Sciatic nerve (tissue), 2 donors: Measurements from ENCODE around the gene GPD2. TPM values are rescaled to one million over a fixed set of nuclear protein-coding genes. Genes with fewer than 3 reads are reported as not detected.

Experiments used
- ATAC-seq: fragments of 200-7000 bp; cut with Tn5 transposase; one replicate; pipeline ENCODE4 v1.9.1; 2020; ENCODE audit warnings: mild to moderate bottlenecking, moderate library complexity
- DNase-seq: peaks from one replicate; pipeline ENCODE4 v3.0.0-alpha.2; 2020; ENCODE audit warnings: low spot score
- intact Hi-C: fragments of 100-400 bp; cut with DNase I; formaldehyde crosslinking; loops from one replicate; pipeline ENCODE4 v1.14.2; 2022
- total RNA-seq: library from RNA; stranded (reverse); fragmentation: NEBNext Ultra II Directional; extraction: Animal tissue kit (Norgen Biotek cat#: 25700); gene quantifications from one replicate; pipeline ENCODE4 v1.2.1, GENCODE V29; 2021
- donor health status: DM: no; HTN: no; CAD: no.
- donor health status: DM: no; HTN: no; CAD: no.

GPD2 gene
- total RNA-seq, 1 donor from 2014 or later: 56.4 TPM

DNA sequence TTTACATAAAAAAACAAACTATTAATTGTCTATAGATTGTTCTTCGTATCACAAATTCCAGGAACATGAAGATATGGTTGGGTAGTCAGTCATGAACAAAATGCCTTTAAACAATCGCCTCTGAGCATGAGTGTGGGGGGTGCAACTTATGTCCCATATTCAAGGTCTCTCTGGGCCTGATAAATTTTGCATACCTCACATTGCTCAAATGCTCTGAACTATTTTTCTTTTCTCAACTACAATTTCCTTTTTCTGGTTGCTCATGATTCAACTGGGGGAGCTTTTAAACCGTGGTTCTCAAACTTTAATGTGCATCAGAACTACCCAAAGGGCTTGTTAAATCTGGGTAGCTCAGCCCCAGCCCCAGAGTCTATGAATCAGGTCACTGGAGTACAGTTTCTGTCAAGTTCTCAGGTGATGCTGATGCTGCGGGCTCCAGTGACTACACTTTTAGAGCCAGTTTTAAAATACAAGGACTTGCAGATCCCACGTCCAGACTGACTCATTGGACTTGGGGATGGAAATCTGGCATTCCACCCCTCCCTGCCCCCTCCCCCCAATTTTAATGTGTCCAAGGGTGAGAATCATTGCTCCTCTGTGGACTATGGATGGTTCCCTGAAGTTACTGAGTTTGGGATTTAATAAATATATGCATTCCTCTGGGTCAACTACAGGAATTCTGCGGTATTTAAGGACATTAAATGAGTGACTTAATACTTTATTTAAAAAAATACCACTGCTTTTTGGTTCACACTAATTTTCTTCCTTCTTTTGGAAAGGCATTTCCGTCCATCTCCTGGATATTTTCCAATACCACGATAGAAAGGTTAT is 1.5 kb upstream of the GPD2 start:
- no peak for ATAC-seq
- intact Hi-C loops: no loop called here
- no peak for DNase-seq

DNA sequence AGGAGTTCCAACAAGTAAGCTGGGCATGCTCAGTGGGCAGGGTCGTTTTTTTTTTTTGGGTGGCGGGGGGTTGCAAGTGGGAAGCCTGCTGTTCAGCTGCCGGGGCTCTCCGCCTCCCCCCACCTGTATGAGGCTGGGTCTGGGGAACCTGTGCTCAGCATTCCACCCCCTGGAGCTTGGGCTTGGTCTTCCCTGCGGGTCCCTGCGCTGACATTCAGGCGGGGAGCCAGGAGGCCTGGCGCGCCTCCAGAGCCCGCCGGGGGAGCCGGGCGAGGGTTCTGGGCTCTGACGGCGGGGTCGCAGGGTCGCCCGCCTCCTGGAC is 822 bp upstream of the GPD2 start:
- intact Hi-C loops: no loop called here
- ATAC-seq: no peak

DNA sequence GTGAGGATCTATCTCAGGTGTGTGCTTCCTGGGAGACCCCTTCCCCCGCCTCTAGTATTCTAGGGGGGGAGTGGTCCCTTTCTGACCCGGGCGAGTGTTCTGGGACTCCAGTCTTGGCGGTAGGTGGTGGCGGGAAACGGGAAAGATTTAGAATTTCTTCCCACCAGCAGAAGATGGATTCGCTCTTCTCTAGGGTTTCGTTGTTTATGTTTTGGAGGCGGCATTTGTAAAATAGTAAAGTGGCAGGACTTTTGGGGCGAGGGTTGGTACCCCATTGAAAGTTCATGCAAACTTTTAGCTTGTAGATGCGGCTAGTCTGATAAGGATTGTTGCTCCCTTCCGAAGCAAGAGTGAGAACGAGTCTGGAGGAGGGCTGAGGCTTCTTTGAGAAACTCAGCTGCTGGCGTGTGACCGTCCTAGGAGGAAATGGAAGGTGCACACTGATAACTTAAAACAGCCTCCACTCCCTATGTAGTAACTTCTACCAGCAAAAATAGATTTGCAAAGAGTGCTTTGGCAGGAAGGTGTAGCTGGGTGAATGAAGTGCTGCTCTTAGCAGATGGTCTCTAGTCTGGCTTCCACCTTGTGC is 412 bp downstream of the GPD2 start:
- intact Hi-C loops: no loop called here
- ATAC-seq (peak; percentile 29), DNase-seq (no peak)

More for the DNA sequence above, 822 bp upstream of the GPD2 start:
- no peak for DNase-seq

DNA sequence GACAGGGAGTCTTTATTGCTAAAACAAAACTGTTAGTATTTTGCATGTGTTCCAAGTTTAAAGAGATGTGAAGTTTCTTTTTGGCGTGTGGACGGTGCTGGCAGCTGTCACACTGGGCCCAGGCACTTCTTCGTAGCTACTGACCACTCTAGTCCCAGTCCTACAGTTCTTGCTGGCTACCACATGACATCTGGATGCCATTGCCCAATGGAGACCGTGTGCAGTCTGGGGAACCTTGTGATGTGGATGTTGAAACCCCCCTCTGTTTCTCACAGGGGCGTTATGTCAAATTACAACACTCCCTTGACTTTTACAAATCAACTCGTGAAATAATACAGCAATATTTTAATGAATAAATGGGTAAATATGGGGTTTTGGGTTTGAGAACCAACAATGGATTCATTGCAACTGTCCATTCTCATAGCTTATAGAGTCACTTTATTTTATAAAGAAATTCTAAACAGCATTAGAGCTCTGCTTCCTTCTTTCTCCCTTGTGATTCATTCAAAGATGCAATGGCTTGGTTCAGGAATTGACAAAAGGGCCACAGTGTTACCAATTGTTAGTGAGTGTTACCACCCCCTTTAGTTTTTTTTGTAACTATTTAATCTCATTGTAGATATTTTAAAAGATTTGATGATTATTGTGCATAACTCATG is 1.2 kb downstream of the GPD2 start:
- intact Hi-C loops: no loop called here
- ATAC-seq (peak; percentile 74), DNase-seq (peak; percentile 68)

DNA sequence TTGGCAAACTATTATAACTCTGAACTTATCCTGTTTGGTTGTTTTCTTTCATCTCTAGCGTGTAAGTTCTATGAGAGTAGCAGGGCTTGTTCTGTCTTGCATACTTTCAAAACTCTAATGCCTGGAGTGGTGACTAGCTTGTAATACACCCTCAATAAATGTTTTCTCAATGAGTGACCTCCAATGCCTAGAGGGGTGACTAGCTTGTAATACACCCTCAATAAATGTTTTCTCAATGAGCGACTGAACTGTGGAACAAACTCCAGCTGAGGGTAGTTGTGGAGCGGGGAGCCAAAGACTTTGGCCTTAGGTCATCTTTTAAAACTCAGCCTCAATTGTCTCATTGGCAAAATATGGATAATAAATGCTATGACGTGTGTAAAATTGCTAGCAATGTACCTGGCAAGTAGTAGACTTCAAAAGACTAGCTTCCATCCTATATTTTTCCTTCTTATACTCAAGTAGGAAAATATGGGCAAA is 1.8 kb downstream of the GPD2 start:
- intact Hi-C loops: no loop called here
- ATAC-seq (no peak), DNase-seq (no peak)

DNA sequence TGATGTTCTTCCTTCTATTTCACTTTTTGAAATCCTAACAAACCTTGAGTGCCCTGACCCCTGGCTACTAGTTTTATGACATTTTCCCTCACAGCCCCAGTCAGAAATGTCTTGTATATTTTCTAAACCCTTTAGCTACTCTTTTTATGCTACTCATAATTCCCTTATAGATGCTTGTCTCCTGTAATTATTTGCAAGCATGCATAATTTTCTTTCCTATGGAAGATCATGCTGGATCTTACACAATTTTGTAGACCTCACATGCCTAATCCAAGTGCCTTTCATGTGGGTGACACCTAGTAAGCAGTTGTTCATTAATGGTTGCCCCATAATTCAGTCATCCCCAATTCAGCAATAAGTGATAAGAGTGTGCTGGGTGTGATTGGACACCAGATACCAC is 6.9 kb downstream of the GPD2 start:
- ATAC-seq (no peak), DNase-seq (no peak)
- intact Hi-C loops: no loop called here

DNA sequence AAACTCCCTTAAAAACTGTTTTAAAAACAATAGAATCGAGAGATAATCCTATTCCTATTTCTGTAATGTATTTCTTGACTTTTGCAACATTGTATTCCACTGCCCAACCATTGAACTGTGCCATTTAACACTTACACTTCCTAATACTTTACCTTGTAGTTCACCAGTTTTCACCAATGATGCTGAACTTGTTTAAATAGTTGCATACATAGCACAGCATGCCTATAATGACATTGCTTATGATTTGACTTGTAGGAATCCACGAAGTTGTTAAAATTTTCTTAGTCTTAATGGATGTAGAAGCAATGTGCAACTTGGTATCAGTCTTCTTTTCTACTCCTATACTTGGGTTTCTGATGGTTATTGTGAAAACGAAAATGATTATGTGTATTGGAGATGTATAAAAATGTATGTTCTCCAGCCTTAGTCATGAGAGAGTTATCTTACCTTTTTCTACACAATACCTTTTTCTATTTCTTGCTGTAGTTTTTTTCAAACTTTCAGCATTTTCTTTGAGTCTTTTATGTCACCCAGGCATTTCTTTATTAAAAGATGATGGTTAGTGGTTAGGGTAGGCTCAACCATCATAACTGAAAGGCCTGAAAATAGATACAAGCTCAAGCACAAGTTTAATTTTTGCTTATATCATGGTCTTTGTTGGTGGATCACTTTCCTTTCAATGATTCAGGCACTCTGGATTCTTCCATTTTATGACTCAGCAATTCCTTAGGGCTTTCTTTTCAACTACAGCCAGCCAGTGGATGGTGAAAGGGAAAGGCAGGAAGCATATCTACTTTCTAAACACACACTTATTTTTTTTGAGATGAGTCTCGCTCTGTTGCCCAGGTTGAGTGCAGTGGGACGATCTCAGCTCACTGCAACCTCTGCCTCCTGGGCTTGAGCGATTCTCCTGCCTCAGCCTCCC is 9.4 kb downstream of the GPD2 start:
- intact Hi-C loops: no loop called here
- ATAC-seq (peak; percentile 80), DNase-seq (no peak)

DNA sequence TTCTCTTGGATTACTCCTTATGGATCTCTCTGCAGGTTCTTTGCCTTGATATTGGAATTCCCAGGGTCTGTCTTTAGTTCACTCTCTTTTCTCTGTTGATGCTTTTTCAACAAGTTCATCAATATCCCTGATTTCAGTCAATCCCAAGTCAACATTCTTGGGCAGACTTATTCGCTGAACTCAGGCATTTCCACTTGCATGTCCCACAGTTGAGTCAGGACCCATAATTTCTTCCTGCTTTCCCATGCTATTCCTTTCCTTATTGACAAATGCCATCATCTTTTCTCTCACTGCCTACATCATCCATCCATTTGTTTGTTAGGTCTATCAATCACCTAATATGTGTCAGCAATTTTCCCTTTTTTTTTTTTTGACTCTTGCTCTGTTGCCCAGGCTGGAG is 11.6 kb downstream of the GPD2 start:
- no peak for ATAC-seq
- intact Hi-C loops: no loop called here
- DNase-seq: no peak

DNA sequence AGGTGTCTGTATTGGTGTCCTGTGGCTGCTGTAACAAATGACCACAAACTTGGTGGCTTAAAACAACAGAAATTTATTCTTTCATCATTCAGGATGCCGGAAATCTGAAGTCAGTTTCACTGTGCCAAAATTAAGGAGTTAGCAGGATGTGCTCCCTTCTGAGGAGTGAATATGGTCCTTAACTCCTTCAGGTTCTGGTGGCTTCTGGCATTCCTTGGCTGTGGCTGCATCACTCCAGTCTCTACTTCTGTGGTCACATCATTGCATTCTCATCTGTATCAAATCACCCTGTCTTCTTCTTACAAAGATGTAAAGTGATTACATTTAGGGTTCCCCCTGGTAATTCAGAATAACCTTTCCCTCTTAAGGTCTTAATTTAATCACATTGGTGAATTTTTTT is 12.6 kb downstream of the GPD2 start:
- ATAC-seq (no peak), DNase-seq (no peak)
- intact Hi-C loops: no loop called here

DNA sequence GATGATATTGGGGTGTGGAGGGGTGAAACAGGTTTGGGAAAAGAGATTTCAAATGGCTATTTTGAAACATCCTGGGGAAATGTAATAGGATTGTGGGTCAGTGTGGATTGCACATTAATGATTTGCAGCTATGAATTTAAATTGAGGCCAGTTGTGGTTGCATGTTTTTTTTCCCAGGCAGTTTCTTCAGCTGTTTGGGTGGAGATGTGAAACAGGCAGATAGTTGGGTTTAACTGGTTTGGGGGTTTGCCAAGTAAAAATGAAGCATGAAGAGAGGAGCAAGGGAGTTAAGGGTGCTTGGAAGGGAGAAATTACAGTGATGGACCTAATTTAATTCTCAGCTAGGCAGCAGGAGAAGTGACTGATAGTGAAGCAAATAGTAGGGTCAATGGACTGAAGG is 16.8 kb downstream of the GPD2 start:
- ATAC-seq (no peak), DNase-seq (no peak)
- intact Hi-C loops: no loop called here

DNA sequence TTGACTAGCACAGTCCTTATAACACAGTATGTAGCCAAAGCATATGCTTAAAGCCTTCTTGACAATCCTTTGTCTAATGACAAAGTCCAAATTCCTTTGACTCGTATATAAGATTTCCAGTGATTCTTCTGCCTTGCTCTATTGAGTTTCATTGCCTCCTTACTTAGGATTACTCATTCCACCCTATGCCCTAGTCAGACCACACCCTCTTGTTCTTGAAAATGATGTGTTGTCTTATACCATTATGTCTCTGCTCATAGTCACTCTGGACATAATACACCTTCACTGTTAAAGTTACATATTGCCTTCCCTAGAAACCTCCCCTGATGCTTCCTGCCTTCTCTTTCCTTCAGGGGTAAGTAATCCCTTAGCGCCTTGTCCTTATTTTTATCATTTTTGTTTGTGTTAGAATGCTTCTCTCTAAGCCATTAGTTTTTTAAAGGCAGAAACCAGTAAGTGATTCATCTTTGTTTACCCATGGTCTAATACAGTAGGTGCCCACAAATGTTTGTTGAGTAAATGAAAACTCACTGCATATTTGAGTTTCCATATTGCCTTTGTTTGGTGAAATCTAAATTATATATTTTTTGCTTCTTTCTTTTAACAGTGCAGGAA is 19.3 kb downstream of the GPD2 start:
- intact Hi-C loops: no loop called here
- ATAC-seq (no peak), DNase-seq (no peak)

DNA sequence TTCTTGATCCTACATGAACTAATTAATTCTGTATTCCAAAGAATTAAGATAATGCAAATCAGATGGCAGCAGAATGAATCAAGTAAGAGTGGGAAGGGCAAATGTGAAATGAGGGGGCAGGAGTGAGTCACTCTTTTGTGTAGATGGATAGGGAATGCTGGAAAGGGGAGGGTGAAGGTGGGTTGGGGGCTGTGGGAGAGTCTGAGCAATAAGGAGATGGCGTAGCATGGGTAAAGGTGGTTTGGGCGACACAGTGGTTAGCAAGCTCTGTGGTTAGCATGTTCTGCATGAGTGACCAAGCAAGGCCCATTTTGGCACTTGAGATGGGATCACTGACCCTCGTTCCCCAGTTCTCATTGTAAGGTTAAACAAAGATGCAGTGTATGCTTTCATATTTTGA is 20.4 kb downstream of the GPD2 start:
- ATAC-seq (no peak), DNase-seq (no peak)
- intact Hi-C loops: no loop called here

DNA sequence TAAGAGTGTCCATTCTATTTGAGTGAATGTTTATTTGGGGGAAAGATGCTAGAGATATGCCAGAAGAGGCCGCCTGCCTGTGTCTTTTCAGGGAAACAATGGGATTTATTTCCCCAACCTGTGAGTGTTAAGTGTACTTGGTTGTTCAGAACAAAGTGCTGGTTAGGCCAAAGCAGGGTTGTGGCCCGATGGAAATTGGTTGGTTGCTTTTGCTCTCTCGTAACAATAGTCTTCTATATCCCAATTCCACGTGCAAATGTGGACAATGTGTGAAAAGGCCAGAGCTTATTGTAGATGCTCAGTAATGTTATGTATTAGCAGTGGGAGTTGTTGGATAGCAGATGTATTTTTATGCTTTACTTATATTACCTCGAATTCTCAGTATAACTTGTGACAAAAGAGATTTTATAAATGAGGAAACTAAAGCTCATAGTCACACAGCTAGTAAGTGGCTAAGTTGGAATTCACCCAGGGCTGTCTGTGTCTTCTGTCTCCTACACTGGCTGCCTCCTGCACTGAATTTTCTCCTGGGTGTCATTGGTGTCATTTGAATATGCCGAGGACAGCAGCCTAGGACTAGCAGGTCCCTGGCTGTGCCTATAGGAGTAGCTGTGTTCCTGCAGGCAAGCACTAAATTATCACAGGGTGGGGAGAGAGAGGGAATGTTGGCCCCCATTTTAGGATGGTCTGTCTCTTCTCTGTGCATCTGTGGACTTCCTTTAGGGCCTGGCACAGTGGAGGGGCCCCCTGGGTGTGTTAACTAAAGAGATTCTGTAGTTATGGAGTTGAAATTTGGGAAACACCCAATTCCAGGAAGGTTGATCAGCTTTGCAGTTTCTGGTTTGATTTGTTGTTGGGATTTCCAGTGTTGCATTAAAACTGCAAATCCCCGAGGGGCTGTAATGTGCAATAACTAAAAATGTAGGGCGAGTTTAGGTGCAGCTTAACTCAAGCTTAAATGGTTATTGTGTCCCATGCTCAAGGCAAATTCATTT is 21.6 kb downstream of the GPD2 start:
- no peak for DNase-seq
- intact Hi-C loops: no loop called here
- peak; percentile 42 for ATAC-seq

DNA sequence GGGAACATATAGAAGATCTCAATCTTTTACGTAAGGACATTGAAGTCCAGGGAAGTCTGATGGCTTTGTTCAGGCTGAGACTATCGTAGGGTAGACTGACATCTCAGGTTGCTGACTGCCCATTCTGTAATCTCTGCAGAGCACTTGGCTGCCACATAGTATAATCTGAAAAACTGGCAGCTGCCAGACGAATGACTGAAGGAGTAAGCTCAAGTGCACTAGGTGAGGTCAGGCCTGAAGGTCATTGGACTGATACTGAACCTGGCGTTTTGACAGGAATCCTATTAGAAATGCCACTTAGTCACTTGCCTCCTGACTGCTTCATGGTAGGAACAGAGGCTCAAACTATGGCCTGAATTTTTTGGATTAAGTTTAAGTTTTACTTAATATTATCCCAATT is 23.5 kb downstream of the GPD2 start:
- DNase-seq (no peak), ATAC-seq (no peak)
- intact Hi-C loops: no loop called here

DNA sequence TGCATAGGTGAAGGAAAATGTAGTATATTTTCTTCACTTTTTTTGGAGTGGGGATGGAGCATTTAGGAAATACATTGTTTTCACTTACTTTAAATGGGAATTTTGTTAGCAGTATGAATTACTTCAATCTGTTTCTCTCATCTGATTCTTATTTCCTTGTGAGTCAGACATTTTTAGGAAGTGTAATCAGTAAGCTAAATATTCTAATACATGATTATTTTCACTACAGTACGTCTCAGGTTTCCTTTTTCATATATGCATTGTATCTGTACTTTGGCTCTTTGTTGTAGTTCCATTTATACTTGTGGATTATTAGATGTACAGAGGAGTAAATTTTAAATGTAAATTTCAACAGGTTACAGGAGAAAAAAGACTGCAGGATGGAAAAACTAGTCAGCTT is 27.9 kb downstream of the GPD2 start:
- intact Hi-C loops: no loop called here
- no peak for DNase-seq
- ATAC-seq: no peak

DNA sequence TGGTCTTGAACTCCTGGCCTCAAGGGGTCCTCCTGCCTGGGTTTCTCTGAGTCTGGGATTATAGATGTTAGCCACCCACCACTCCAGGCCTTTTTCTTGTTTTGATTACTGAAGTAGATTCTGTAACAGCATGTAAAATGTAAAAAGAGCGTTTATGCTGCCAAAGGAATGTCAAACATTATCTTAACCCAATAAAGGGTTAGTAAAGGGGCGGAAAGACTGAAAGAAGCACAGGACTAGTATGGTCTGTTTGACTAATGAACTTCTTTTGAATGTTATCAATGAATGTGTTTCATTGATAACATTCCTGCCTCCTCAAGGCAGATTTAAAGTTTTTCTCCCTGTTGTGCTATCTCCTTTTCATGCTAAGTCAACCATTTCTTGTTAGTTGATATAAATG is 29.4 kb downstream of the GPD2 start:
- no peak for DNase-seq
- no peak for ATAC-seq
- intact Hi-C loops: no loop called here

DNA sequence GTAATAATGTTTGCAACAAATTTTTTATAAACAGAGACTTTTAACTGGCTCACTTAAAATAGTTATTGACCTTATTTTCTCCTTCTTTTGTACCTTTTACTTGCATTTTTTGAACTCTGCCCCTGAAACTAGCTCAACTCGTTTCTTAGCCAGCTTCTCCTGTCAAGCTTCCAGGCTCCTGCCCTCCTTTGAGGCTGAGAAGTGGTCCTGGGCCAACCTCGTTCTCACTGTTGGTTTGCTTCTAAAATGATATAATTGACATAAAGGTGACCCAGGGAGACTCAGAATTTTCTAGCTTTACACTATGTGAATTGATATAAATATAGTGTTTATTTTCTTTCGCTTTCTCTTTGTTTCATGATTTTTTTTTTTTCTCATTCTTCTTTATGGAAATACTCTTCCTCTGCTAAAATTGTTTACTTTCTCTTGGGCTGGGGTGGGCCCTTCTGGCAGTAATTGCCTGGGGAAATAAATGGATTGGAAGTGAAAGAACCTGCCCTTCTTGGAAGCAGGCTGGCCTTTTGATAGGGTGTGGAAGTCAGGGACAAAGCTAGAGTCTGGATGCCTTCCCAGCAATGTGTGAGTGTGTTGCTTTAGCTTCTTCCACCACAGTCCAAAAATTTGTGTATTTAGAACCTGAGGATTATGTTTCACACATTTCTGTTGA is 30.7 kb downstream of the GPD2 start:
- ATAC-seq: peak; percentile 95
- intact Hi-C loops: no loop called here
- DNase-seq: peak; percentile 66
